HepG2 (cell line): ENCODE measurements around the gene OSBP. TPM values are rescaled to one million over a fixed set of nuclear protein-coding genes. Genes with fewer than 3 reads are reported as not detected.

Experiments
- AHR ChIP-seq: IDR thresholded peaks from 2 replicates; pipeline ENCODE4 v1.6.1; 2018; ENCODE audit warnings: missing genetic modification reagents, missing compliant biosample characterization
- ATF7-NPFF ChIP-seq: sonication (generic); formaldehyde crosslinking; IDR thresholded peaks from 2 replicates; pipeline ENCODE4 v1.8.1; 2023; ENCODE audit warnings: mild to moderate bottlenecking, low read depth, missing genetic modification reagents, moderate library complexity
- EHMT2 ChIP-seq: fragments of 200-600 bp; sonication (generic); IDR thresholded peaks from 2 replicates; pipeline ENCODE4 v1.7.0; 2017; ENCODE audit warnings: antibody characterized with exemption, low read depth, low read length, borderline replicate concordance
- ELF4 ChIP-seq: sonication (generic); formaldehyde crosslinking; IDR thresholded peaks from 2 replicates; pipeline ENCODE4 v1.5.0; 2020; ENCODE audit warnings: missing genetic modification reagents, mild to moderate bottlenecking, moderate library complexity, borderline replicate concordance
- FOXP1 ChIP-seq, 2 experiments: fragments of 450-650 bp in 1 of 2; IDR thresholded peaks; 2 replicates each; pipeline ENCODE4 v1.6.1; 2017 to 2018; ENCODE audit warnings: antibody characterized with exemption in 1 of 2
- GATAD1 ChIP-seq: IDR thresholded peaks from 2 replicates; pipeline ENCODE4 v1.6.1; 2016; ENCODE audit warnings: missing genetic modification reagents, missing compliant biosample characterization
- GZF1 ChIP-seq: sonication (generic); formaldehyde crosslinking; IDR thresholded peaks from 2 replicates; pipeline ENCODE4 v1.5.1; 2020; ENCODE audit warnings: mild to moderate bottlenecking, missing genetic modification reagents
- KLF11 ChIP-seq: IDR thresholded peaks from 2 replicates; pipeline ENCODE4 v1.6.1; 2016; ENCODE audit warnings: missing compliant biosample characterization
- ONECUT2 ChIP-seq: sonication (generic); formaldehyde crosslinking; IDR thresholded peaks from 2 replicates; pipeline ENCODE4 v1.4.0; 2020; ENCODE audit warnings: missing genetic modification reagents
- PHF21A ChIP-seq: sonication (generic); formaldehyde crosslinking; IDR thresholded peaks from 2 replicates; pipeline ENCODE4 v1.5.0; 2020; ENCODE audit warnings: mild to moderate bottlenecking, missing genetic modification reagents
- SETDB1 ChIP-seq: sonication (generic); formaldehyde crosslinking; IDR thresholded peaks from 2 replicates; pipeline ENCODE4 v1.5.1; 2020; ENCODE audit warnings: missing genetic modification reagents, mild to moderate bottlenecking, borderline replicate concordance
- ZKSCAN1 ChIP-seq: fragments of 150-350 bp; IDR thresholded peaks from 2 replicates; pipeline ENCODE4 v1.6.1; 2014; ENCODE audit warnings: low read length
- ZNF143 ChIP-seq: sonication (generic); formaldehyde crosslinking; IDR thresholded peaks from 2 replicates; pipeline ENCODE4 v1.4.0; 2020; ENCODE audit warnings: missing genetic modification reagents
- ZNF282 ChIP-seq: fragments of 450-650 bp; IDR thresholded peaks from 2 replicates; pipeline ENCODE4 v1.6.1; 2018; ENCODE audit not compliant: partially characterized antibody
- ZSCAN12 ChIP-seq: sonication (generic); formaldehyde crosslinking; IDR thresholded peaks from 2 replicates; pipeline ENCODE4 v1.9.0; 2021; ENCODE audit warnings: mild to moderate bottlenecking, missing genetic modification reagents
- polyA plus RNA-seq, 8 experiments: library from polyadenylated mRNA; depleted of rRNA in 3 of 8; stranded (reverse) in 7 of 8; unstranded in 1 of 8; fragments of >200 nt; fragmentation: Illumina TruSeq in 4 of 8; extraction: Trizol in 4 of 8; gene quantifications; 2 replicates each; pipeline versions ENCODE4 v1.2.1 to v1.2.3, GENCODE V29; 2011 to 2016; ENCODE audit warnings: low read depth in 4 of 8, missing spikeins in 1 of 8, mixed read lengths in 1 of 8; ENCODE audit not compliant: insufficient read depth in 1 of 8
- total RNA-seq, 5 experiments: library from RNA; depleted of rRNA; stranded (reverse); fragments of >200 nt; fragmentation: Illumina TruSeq; extraction: Trizol; gene quantifications; 2 replicates each; pipeline ENCODE4 v1.2.3, GENCODE V29; 2016; ENCODE audit warnings: low read depth in 1 of 5
- TF ChIP-seq, protein P1 (sequence below): sonication (generic); formaldehyde crosslinking; IDR thresholded peaks from 2 replicates; pipeline ENCODE4 v1.9.0; 2021; ENCODE audit warnings: missing genetic modification reagents, borderline replicate concordance
- TF ChIP-seq, protein P2 (sequence below): sonication (generic); formaldehyde crosslinking; IDR thresholded peaks from 2 replicates; pipeline ENCODE4 v1.4.0; 2020; ENCODE audit warnings: missing genetic modification reagents, mild to moderate bottlenecking, borderline replicate concordance
- TF ChIP-seq, protein P3 (sequence below): sonication (generic); formaldehyde crosslinking; conservative IDR thresholded peaks from 2 replicates; pipeline ENCODE4 v1.4.0; 2020; ENCODE audit warnings: mild to moderate bottlenecking, missing genetic modification reagents, moderate library complexity

Gene OSBP
- total and polyA plus RNA-seq, 2 of the 13 experiments (the other 11 are each of a cell fraction or from before 2014, with no cell fraction given), result 12.1 to 13.5 TPM

DNA sequence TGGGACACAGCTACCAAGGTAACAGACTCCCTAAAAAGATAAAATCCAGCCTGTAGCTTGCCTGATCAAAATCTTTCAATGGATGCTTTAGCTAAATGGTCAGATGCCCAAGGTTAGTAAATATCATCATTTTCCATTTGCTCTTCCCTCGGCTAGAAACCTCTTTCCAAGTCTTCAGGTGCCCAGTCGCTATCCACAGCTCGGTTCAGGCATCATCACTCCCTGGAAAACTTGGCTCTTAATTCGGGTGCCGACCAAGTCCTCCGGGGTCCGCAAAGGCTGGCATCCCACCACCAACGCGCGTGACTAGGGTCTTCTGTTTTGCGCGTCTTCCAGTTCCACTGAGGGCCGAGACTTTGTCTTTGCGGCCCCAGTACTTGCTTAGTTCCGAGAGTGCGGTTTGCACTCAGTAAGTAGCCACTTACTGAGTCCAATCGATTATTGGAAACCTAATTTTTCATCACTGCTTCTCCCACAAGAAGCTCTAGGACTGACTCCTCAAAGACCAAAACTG lies 59.9 kb downstream of the OSBP start (continued):
- no peak for TF ChIP-seq ZKSCAN1
- no peak for TF ChIP-seq EHMT2
- TF ChIP-seq ZNF143, result no peak
- TF ChIP-seq GZF1 (CRISPR knock-in tag), result no peak
- TF ChIP-seq KLF11 (CRISPR knock-in tag), result no peak
- TF ChIP-seq ZSCAN12 (CRISPR knock-in tag), result no peak
- no peak for TF ChIP-seq SETDB1 (CRISPR knock-in tag)
- no peak for TF ChIP-seq GATAD1 (CRISPR knock-in tag)
- TF ChIP-seq, protein P1, sequence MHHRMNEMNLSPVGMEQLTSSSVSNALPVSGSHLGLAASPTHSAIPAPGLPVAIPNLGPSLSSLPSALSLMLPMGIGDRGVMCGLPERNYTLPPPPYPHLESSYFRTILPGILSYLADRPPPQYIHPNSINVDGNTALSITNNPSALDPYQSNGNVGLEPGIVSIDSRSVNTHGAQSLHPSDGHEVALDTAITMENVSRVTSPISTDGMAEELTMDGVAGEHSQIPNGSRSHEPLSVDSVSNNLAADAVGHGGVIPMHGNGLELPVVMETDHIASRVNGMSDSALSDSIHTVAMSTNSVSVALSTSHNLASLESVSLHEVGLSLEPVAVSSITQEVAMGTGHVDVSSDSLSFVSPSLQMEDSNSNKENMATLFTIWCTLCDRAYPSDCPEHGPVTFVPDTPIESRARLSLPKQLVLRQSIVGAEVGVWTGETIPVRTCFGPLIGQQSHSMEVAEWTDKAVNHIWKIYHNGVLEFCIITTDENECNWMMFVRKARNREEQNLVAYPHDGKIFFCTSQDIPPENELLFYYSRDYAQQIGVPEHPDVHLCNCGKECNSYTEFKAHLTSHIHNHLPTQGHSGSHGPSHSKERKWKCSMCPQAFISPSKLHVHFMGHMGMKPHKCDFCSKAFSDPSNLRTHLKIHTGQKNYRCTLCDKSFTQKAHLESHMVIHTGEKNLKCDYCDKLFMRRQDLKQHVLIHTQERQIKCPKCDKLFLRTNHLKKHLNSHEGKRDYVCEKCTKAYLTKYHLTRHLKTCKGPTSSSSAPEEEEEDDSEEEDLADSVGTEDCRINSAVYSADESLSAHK, result no peak
- no peak for TF ChIP-seq ATF7-NPFF (CRISPR knock-in tag)
- TF ChIP-seq ELF4 (CRISPR knock-in tag), result 0 out of 2 replicates have a peak, but pooled peaks have one; percentile 65
- 0 out of 2 replicates have a peak, but pooled peaks have one; percentile 1 for TF ChIP-seq PHF21A (CRISPR knock-in tag)
- no peak for TF ChIP-seq AHR (CRISPR knock-in tag)
- TF ChIP-seq ONECUT2 (CRISPR knock-in tag), result 0 out of 2 replicates have a peak, but pooled peaks have one; percentile 4
- no peak for TF ChIP-seq ZNF282
- TF ChIP-seq, protein P2, sequence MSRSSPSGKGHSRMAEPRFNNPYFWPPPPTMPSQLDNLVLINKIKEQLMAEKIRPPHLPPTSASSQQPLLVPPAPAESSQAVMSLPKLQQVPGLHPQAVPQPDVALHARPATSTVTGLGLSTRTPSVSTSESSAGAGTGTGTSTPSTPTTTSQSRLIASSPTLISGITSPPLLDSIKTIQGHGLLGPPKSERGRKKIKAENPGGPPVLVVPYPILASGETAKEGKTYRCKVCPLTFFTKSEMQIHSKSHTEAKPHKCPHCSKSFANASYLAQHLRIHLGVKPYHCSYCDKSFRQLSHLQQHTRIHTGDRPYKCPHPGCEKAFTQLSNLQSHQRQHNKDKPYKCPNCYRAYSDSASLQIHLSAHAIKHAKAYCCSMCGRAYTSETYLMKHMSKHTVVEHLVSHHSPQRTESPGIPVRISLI (CRISPR knock-in tag), result no peak
- TF ChIP-seq FOXP1 (IDR thresholded peaks at IDR 0.05), result no peak
- TF ChIP-seq FOXP1 (CRISPR knock-in tag; IDR thresholded peaks at IDR 0.05), result no peak
- TF ChIP-seq, protein P3, sequence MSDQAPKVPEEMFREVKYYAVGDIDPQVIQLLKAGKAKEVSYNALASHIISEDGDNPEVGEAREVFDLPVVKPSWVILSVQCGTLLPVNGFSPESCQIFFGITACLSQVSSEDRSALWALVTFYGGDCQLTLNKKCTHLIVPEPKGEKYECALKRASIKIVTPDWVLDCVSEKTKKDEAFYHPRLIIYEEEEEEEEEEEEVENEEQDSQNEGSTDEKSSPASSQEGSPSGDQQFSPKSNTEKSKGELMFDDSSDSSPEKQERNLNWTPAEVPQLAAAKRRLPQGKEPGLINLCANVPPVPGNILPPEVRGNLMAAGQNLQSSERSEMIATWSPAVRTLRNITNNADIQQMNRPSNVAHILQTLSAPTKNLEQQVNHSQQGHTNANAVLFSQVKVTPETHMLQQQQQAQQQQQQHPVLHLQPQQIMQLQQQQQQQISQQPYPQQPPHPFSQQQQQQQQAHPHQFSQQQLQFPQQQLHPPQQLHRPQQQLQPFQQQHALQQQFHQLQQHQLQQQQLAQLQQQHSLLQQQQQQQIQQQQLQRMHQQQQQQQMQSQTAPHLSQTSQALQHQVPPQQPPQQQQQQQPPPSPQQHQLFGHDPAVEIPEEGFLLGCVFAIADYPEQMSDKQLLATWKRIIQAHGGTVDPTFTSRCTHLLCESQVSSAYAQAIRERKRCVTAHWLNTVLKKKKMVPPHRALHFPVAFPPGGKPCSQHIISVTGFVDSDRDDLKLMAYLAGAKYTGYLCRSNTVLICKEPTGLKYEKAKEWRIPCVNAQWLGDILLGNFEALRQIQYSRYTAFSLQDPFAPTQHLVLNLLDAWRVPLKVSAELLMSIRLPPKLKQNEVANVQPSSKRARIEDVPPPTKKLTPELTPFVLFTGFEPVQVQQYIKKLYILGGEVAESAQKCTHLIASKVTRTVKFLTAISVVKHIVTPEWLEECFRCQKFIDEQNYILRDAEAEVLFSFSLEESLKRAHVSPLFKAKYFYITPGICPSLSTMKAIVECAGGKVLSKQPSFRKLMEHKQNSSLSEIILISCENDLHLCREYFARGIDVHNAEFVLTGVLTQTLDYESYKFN (CRISPR knock-in tag), result no peak
